Activated naive CD4-positive, alpha-beta T cell treated with anti-CD3 and anti-CD28 coated beads for 36 hours (primary cell): ENCODE measurements around the gene THSD4. TPM values are rescaled to one million over a fixed set of nuclear protein-coding genes. Genes with fewer than 3 reads are reported as not detected.
"Not testable (repeated sequence)": the region's sequence is repeated elsewhere in the genome, so short reads cannot be mapped to it uniquely, and the experiment has no call there.

Experiments
- CTCF ChIA-PET: fragments of 350-600 bp; sonication (Branson Sonifier 250); formaldehyde crosslinking; loops from one replicate; lab custom pipeline; 2021; ENCODE audit warnings: antibody characterized with exemption; lab: Charles Lee
- DNase-seq: peaks from one replicate; pipeline ENCODE4 v3.0.0-alpha.2; 2020
- H3K27ac Mint-ChIP-seq: one replicate; pipeline ENCODE4 v1.8.0; 2021; ENCODE audit warnings: mild to moderate bottlenecking, mixed read lengths
- H3K27me3 Mint-ChIP-seq: one replicate; pipeline ENCODE4 v1.8.0; 2021; ENCODE audit warnings: low read depth, mixed read lengths
- H3K36me3 Mint-ChIP-seq: one replicate; pipeline ENCODE4 v1.8.0; 2021; ENCODE audit warnings: low read depth, mixed read lengths
- H3K4me1 Mint-ChIP-seq: one replicate; pipeline ENCODE4 v1.8.0; 2021; ENCODE audit warnings: low read depth, mixed read lengths
- H3K4me3 Mint-ChIP-seq: one replicate; pipeline ENCODE4 v1.8.0; 2021; ENCODE audit warnings: mild to moderate bottlenecking, moderate library complexity, mixed read lengths
- H3K9me3 Mint-ChIP-seq: one replicate; pipeline ENCODE4 v1.8.0; 2021; ENCODE audit warnings: mixed read lengths
- intact Hi-C: fragments of 100-400 bp; cut with micrococcal nuclease; formaldehyde crosslinking; loops from one replicate; pipeline ENCODE4 v1.15.1; 2023
- total RNA-seq, 2 experiments: library from RNA; stranded (reverse); gene quantifications; one replicate each; pipeline ENCODE4 v1.2.3, GENCODE V29; 2021

The THSD4 gene
- total RNA-seq, 2 experiments from 2014 or later, result not detected

GRCh38 chr15:71390096-71390495 is 274.8 kb downstream of the THSD4 start:
- CTCF ChIA-PET, result interaction anchor here (0.6 kb wide), 1 partner anchor 384 kb away, joined by 3 read pairs; no protein-coding TSS in a partner anchor
- Mint-ChIP-seq H3K4me1 (peaks cover 8% of the 10 kb centered on the region), H3K36me3 (no peaks in the 10 kb centered on the region), H3K27me3 (peaks cover 13% of the 10 kb centered on the region), H3K9me3 (peaks cover 6% of the 10 kb centered on the region), H3K27ac (no peak overlapping the region), H3K4me3 (no peak overlapping the region)
- intact Hi-C loops, result no loop called here
- DNase-seq, result no peak

- H3K27ac Mint-ChIP-seq, result no peak overlapping the region
- H3K9me3 Mint-ChIP-seq, result peaks cover 6% of the 10 kb centered on the region
- H3K4me3 Mint-ChIP-seq, result no peak overlapping the region
- CTCF ChIA-PET, result no interaction called here
- H3K36me3 Mint-ChIP-seq, result no peaks in the 10 kb centered on the region
- DNase-seq, result no peak
- peaks cover 8% of the 10 kb centered on the region for H3K4me1 Mint-ChIP-seq
- peaks cover 16% of the 10 kb centered on the region for H3K27me3 Mint-ChIP-seq
- intact Hi-C loops, result no loop called here
Measured at GRCh38 chr15:71391421-71392088, 276.3 kb downstream of the THSD4 start.

- Mint-ChIP-seq H3K4me3 (no peak overlapping the region), H3K4me1 (no peaks in the 10 kb centered on the region), H3K27ac (no peak overlapping the region), H3K27me3 (peaks cover 16% of the 10 kb centered on the region), H3K9me3 (peaks cover 6% of the 10 kb centered on the region), H3K36me3 (no peaks in the 10 kb centered on the region)
- intact Hi-C loops, result no loop called here
- no peak for DNase-seq
- CTCF ChIA-PET, result no interaction called here
Measured at GRCh38 chr15:71392861-71393283, 277.6 kb downstream of the THSD4 start.

GRCh38 chr15:71393383-71393782 is 278.1 kb downstream of the THSD4 start:
- Mint-ChIP-seq H3K36me3 (no peaks in the 10 kb centered on the region), H3K27ac (no peak overlapping the region)
- DNase-seq, result no peak

GRCh38 chr15:71396536-71397125 is 281.4 kb downstream of the THSD4 start:
- intact Hi-C loops, result no loop called here
- Mint-ChIP-seq H3K9me3 (no peaks in the 10 kb centered on the region), H3K27ac (no peak overlapping the region), H3K27me3 (peaks cover 5% of the 10 kb centered on the region), H3K36me3 (no peaks in the 10 kb centered on the region), H3K4me1 (no peaks in the 10 kb centered on the region), H3K4me3 (no peak overlapping the region)
- no peak for DNase-seq
- CTCF ChIA-PET, result interaction anchor here (1.0 kb wide), 1 partner anchor 47 kb away, joined by 3 read pairs; no protein-coding TSS in a partner anchor

More at GRCh38 chr15:71393383-71393782, 278.1 kb downstream of the THSD4 start:
- Mint-ChIP-seq H3K27me3 (peaks cover 12% of the 10 kb centered on the region), H3K4me1 (no peaks in the 10 kb centered on the region), H3K9me3 (peaks cover 6% of the 10 kb centered on the region), H3K4me3 (no peak overlapping the region)
- CTCF ChIA-PET, result no interaction called here
- intact Hi-C loops, result no loop called here

- no peaks in the 10 kb centered on the region for H3K9me3 Mint-ChIP-seq
- H3K4me3 Mint-ChIP-seq, result no peak overlapping the region
- CTCF ChIA-PET, result interaction anchor here (1.0 kb wide), 1 partner anchor 46 kb away, joined by 3 read pairs; no protein-coding TSS in a partner anchor
- peaks cover 5% of the 10 kb centered on the region for H3K27me3 Mint-ChIP-seq
- no peaks in the 10 kb centered on the region for H3K4me1 Mint-ChIP-seq
- H3K36me3 Mint-ChIP-seq, result no peaks in the 10 kb centered on the region
- DNase-seq, result no peak
- H3K27ac Mint-ChIP-seq, result no peak overlapping the region
- intact Hi-C loops, result no loop called here
Measured at GRCh38 chr15:71397377-71397776, 282.1 kb downstream of the THSD4 start.

GRCh38 chr15:71400294-71400693 is 285.0 kb downstream of the THSD4 start:
- no peak overlapping the region for H3K27ac Mint-ChIP-seq
- H3K4me3 Mint-ChIP-seq, result no peak overlapping the region
- H3K27me3 Mint-ChIP-seq, result peaks cover 3% of the 10 kb centered on the region
- no peaks in the 10 kb centered on the region for H3K4me1 Mint-ChIP-seq
- intact Hi-C loops, result no loop called here
- H3K36me3 Mint-ChIP-seq, result no peaks in the 10 kb centered on the region
- CTCF ChIA-PET, result interaction anchor here (0.7 kb wide), 1 partner anchor 159 kb away, joined by 3 read pairs; no protein-coding TSS in a partner anchor
- no peak for DNase-seq
- H3K9me3 Mint-ChIP-seq, result no peaks in the 10 kb centered on the region

- H3K36me3 Mint-ChIP-seq, H3K4me1 Mint-ChIP-seq, DNase-seq, H3K9me3 Mint-ChIP-seq, H3K4me3 Mint-ChIP-seq, H3K27me3 Mint-ChIP-seq, intact Hi-C loops, CTCF ChIA-PET, H3K27ac Mint-ChIP-seq: not testable (repeated sequence)
Measured at GRCh38 chr15:71401728-71402127, 286.5 kb downstream of the THSD4 start.

- no peak for DNase-seq
- Mint-ChIP-seq H3K4me1 (no peaks in the 10 kb centered on the region), H3K27me3 (peaks cover 10% of the 10 kb centered on the region), H3K27ac (no peak overlapping the region), H3K9me3 (no peaks in the 10 kb centered on the region), H3K36me3 (no peaks in the 10 kb centered on the region), H3K4me3 (no peak overlapping the region)
- intact Hi-C loops, result no loop called here
- CTCF ChIA-PET, result no interaction called here
Measured at GRCh38 chr15:71409541-71409940, 294.3 kb downstream of the THSD4 start.

GRCh38 chr15:71410347-71410746 is 295.1 kb downstream of the THSD4 start:
- intact Hi-C loops, result no loop called here
- Mint-ChIP-seq H3K9me3 (no peaks in the 10 kb centered on the region), H3K4me1 (no peaks in the 10 kb centered on the region)

GRCh38 chr15:71411538-71412482 is 296.5 kb downstream of the THSD4 start:
- DNase-seq, result no peak
- no peak overlapping the region for H3K27ac Mint-ChIP-seq
- no peaks in the 10 kb centered on the region for H3K4me1 Mint-ChIP-seq
- H3K36me3 Mint-ChIP-seq, result no peaks in the 10 kb centered on the region
- peaks cover 10% of the 10 kb centered on the region for H3K27me3 Mint-ChIP-seq
- intact Hi-C loops, result no loop called here
- H3K9me3 Mint-ChIP-seq, result no peaks in the 10 kb centered on the region
- CTCF ChIA-PET, result interaction anchor here (1.2 kb wide), 1 partner anchor 26 kb away, joined by 3 read pairs; no protein-coding TSS in a partner anchor
- no peak overlapping the region for H3K4me3 Mint-ChIP-seq

More at GRCh38 chr15:71410347-71410746, 295.1 kb downstream of the THSD4 start:
- no peak overlapping the region for H3K27ac Mint-ChIP-seq
- CTCF ChIA-PET, result no interaction called here
- H3K36me3 Mint-ChIP-seq, result no peaks in the 10 kb centered on the region
- no peak overlapping the region for H3K4me3 Mint-ChIP-seq
- peaks cover 10% of the 10 kb centered on the region for H3K27me3 Mint-ChIP-seq
- no peak for DNase-seq

GRCh38 chr15:71413419-71413818 is 298.1 kb downstream of the THSD4 start:
- no peak for DNase-seq
- no peaks in the 10 kb centered on the region for H3K36me3 Mint-ChIP-seq
- H3K4me3 Mint-ChIP-seq, result no peak overlapping the region
- no peak overlapping the region for H3K27ac Mint-ChIP-seq
- no peaks in the 10 kb centered on the region for H3K4me1 Mint-ChIP-seq
- CTCF ChIA-PET, result interaction anchor here (1.1 kb wide), 1 partner anchor 28 kb away, joined by 3 read pairs; no protein-coding TSS in a partner anchor
- H3K9me3 Mint-ChIP-seq, result no peaks in the 10 kb centered on the region
- peaks cover 13% of the 10 kb centered on the region for H3K27me3 Mint-ChIP-seq
- intact Hi-C loops, result no loop called here
